Esophagus muscularis mucosa (tissue), 4 donors: ENCODE results near the gene FMN1.

Experiments used
- EP300 ChIP-seq: sonication (generic); formaldehyde crosslinking; IDR thresholded peaks from one replicate; pipeline ENCODE4 v1.6.1; 2017; ENCODE audit warnings: antibody characterized with exemption
- POLR2A ChIP-seq: fragments of 450-650 bp; IDR thresholded peaks from one replicate; pipeline ENCODE4 v1.6.1; 2017; ENCODE audit warnings: antibody characterized with exemption, moderate library complexity, mild to moderate bottlenecking, low read depth
- POLR2AphosphoS5 ChIP-seq, 2 donors: sonication (generic); formaldehyde crosslinking; IDR thresholded peaks; one replicate each; pipeline ENCODE4 v1.6.1; 2017; ENCODE audit warnings: antibody characterized with exemption in 2 of 2
- TF ChIP-seq, protein P1 (sequence below), 3 experiments: fragments of 200-600 bp in 2 of 3; fragments of 450-650 bp in 1 of 3; sonication (generic) in 2 of 3; IDR thresholded peaks; one replicate each; pipeline ENCODE4 v1.5.1; 2017 to 2019; ENCODE audit warnings: antibody characterized with exemption in 3 of 3, mild to moderate bottlenecking in 2 of 3, moderate library complexity in 1 of 3

DNA sequence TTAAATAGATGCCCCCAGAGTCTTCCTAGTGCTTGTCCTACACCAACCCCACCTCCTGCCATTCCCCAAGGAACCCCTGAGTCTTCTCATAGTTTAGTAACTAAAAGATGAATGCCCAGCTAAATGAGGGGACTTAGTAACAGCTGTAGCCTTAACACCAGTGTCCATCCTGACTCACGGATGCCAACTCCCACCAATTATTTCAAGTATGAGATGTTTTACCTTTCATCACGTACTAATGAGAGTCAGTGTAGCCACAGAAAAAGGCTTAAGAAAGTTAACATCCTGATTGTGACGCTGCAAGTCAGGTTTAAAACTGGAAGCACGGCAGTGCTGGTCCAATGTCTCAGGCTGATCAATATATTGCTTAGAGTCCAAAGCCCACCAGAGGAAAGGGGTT, 109.9 kb downstream of the FMN1 start:
- TF ChIP-seq, protein P1, sequence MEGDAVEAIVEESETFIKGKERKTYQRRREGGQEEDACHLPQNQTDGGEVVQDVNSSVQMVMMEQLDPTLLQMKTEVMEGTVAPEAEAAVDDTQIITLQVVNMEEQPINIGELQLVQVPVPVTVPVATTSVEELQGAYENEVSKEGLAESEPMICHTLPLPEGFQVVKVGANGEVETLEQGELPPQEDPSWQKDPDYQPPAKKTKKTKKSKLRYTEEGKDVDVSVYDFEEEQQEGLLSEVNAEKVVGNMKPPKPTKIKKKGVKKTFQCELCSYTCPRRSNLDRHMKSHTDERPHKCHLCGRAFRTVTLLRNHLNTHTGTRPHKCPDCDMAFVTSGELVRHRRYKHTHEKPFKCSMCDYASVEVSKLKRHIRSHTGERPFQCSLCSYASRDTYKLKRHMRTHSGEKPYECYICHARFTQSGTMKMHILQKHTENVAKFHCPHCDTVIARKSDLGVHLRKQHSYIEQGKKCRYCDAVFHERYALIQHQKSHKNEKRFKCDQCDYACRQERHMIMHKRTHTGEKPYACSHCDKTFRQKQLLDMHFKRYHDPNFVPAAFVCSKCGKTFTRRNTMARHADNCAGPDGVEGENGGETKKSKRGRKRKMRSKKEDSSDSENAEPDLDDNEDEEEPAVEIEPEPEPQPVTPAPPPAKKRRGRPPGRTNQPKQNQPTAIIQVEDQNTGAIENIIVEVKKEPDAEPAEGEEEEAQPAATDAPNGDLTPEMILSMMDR (IDR thresholded peaks at IDR 0.05) = no peak
- no peak for TF ChIP-seq POLR2A
- no peak for TF ChIP-seq POLR2AphosphoS5 (IDR thresholded peaks at IDR 0.05)
- no peak for TF ChIP-seq EP300
